Progenitor cell of endocrine pancreas (in vitro differentiated cells): Measurements from ENCODE around the gene ADAM11. TPM values are rescaled to one million over a fixed set of nuclear protein-coding genes. Genes with fewer than 3 reads are reported as not detected.

Source experiments
- DNase-seq: peaks from one replicate; pipeline ENCODE4 v3.0.0; 2021; ENCODE audit warnings: low spot score; ENCODE audit not compliant: unreplicated experiment
- H3K27ac Mint-ChIP-seq: 2 replicates; pipeline ENCODE4 v1.8.0; 2021; ENCODE audit warnings: mild to moderate bottlenecking, moderate library complexity, mixed read lengths
- H3K27me3 Mint-ChIP-seq: 2 replicates; pipeline ENCODE4 v1.8.0; 2021; ENCODE audit warnings: mixed read lengths
- H3K36me3 Mint-ChIP-seq: 2 replicates; pipeline ENCODE4 v1.8.0; 2022; ENCODE audit warnings: mixed read lengths; ENCODE audit not compliant: insufficient read depth
- H3K4me1 Mint-ChIP-seq: 2 replicates; pipeline ENCODE4 v1.8.0; 2021; ENCODE audit warnings: low read depth, mixed read lengths
- H3K4me3 Mint-ChIP-seq: 2 replicates; pipeline ENCODE4 v1.8.0; 2021; ENCODE audit warnings: low read depth, mild to moderate bottlenecking, moderate library complexity, mixed read lengths
- H3K9me3 Mint-ChIP-seq: 2 replicates; pipeline ENCODE4 v1.8.0; 2021; ENCODE audit warnings: low read depth, mixed read lengths
- CTCF ChIP-seq: fragments of 200-600 bp; sonication (generic); IDR thresholded peaks from one replicate; pipeline ENCODE4 v1.5.0; 2021; ENCODE audit warnings: antibody characterized with exemption, mild to moderate bottlenecking; ENCODE audit not compliant: unreplicated experiment
- total RNA-seq: library from RNA; stranded (reverse); gene quantifications from 2 replicates; pipeline ENCODE4 v1.2.1, GENCODE V29; 2021

ADAM11 gene
- total RNA-seq, 1 donor from 2014 or later: 1.4 TPM

- DNase-seq: peak; percentile 97
- Mint-ChIP-seq H3K4me1 (no peaks in the 10 kb centered on the region), H3K4me3 (peak overlapping the region; percentile 78), H3K9me3 (no peaks in the 10 kb centered on the region), H3K27ac (no peak overlapping the region), H3K36me3 (no peaks in the 10 kb centered on the region), H3K27me3 (peaks cover 27% of the 10 kb centered on the region)
- TF ChIP-seq CTCF: no peak
Measured at GRCh38 chr17:44775136-44775837, 16.5 kb downstream of the ADAM11 start.

DNA sequence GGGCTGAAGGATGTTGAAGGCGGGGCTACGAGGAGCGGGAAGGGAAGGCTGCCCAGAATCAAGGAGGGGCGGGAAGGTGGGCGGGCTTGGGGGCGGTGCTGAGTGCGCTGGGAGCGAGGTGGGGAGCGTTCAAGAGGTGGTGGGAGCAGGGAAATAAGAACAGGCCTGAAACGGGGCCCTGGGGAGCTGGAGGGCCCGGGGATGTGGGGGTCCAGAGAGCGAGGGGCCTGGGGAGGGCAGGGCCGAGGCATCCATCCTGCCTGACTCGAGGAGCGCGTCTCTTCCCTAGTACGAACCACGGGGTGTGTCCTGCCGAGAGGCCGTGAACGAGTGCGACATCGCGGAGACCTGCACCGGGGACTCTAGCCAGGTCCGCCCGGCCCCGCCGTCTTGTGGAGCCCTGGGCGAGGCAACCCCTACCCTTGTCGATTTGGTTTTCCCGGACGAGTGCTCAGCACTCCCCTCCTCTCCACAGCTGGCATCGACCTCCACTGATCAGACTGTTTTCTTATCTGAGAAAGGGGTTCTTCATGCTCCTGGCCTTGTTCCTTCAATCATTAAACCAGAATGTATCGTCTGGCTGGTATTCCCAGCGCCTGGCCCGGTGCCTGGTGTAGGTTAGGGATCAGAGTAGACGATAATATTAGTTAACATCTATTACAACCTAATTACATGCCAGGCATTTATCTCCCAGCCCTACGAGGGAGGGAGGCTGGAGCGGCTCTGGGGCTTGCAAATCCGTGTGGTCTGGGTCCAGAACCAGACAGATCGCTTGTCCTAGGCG, 17.2 kb downstream of the ADAM11 start:
- no peaks in the 10 kb centered on the region for H3K9me3 Mint-ChIP-seq
- H3K4me3 Mint-ChIP-seq: peak overlapping the region; percentile 78
- H3K27me3 Mint-ChIP-seq: peaks cover 33% of the 10 kb centered on the region
- H3K4me1 Mint-ChIP-seq: no peaks in the 10 kb centered on the region
- H3K27ac Mint-ChIP-seq: no peak overlapping the region
- TF ChIP-seq CTCF: no peak
- no peaks in the 10 kb centered on the region for H3K36me3 Mint-ChIP-seq
- no peak for DNase-seq

DNA sequence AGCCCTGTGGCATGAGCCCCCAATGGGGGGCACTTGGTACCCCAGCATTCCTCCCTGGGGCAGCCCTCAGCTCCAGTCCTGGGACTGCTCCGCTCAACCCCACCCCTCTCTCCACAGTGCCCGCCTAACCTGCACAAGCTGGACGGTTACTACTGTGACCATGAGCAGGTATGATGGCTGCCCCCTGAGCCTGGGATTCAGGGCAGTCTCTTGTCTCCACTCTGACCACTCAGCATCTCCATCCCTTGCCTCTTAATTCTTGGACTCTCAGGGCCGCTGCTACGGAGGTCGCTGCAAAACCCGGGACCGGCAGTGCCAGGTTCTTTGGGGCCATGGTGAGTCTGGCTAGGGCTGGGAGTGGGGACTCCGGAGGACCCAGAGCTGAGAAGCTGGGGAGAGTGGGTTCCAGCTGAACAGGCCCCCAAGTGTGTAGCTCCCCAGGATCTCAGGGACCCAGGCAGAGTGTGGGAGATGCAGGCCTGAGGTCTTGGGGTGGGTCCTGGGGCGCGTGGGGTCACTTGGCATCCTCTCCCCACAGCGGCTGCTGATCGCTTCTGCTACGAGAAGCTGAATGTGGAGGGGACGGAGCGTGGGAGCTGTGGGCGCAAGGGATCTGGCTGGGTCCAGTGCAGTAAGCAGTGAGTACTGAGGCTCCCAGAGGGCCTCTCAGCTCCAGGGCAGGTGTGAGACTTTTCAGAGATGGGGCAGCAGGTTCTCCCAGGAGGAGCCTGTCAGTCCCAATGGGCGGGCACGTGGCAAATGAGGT, 18.0 kb downstream of the ADAM11 start:
- no peaks in the 10 kb centered on the region for H3K36me3 Mint-ChIP-seq
- H3K27ac Mint-ChIP-seq: no peak overlapping the region
- no peaks in the 10 kb centered on the region for H3K4me1 Mint-ChIP-seq
- peaks cover 34% of the 10 kb centered on the region for H3K27me3 Mint-ChIP-seq
- TF ChIP-seq CTCF: no peak
- H3K4me3 Mint-ChIP-seq: peak overlapping the region; percentile 17
- no peaks in the 10 kb centered on the region for H3K9me3 Mint-ChIP-seq
- DNase-seq: no peak

- Mint-ChIP-seq H3K4me3 (peak overlapping the region; percentile 17), H3K4me1 (no peaks in the 10 kb centered on the region), H3K9me3 (no peaks in the 10 kb centered on the region), H3K36me3 (no peaks in the 10 kb centered on the region), H3K27me3 (peaks cover 41% of the 10 kb centered on the region), H3K27ac (no peak overlapping the region)
- TF ChIP-seq CTCF: no peak
- no peak for DNase-seq
Measured at GRCh38 chr17:44777394-44778348, 18.9 kb downstream of the ADAM11 start.
